GM23338 (cell line): Measurements from ENCODE around the gene CCL18. TPM values are rescaled to one million over a fixed set of nuclear protein-coding genes. Genes with fewer than 3 reads are reported as not detected.
"Not testable (repeated sequence)": the region's sequence is repeated elsewhere in the genome, so short reads cannot be mapped to it uniquely, and the experiment has no call there.

Source experiments
- ATAC-seq: fragments of 200-7000 bp; cut with Tn5 transposase; 3 replicates; pipeline ENCODE4 v1.9.1; 2020
- DNase-seq: peaks from one replicate; pipeline ENCODE4 v3.0.0-alpha.2; 2015; ENCODE audit warnings: low spot score
- H2AFZ ChIP-seq: fragments of 200-600 bp; sonication (generic); 2 replicates; pipeline ENCODE4 v1.8.0; 2016; ENCODE audit warnings: antibody characterized with exemption, mild to moderate bottlenecking, moderate library complexity
- H3F3A ChIP-seq: fragments of 200-600 bp; sonication (generic); replicated peaks from 2 replicates; pipeline ENCODE4 v1.8.0; 2017; ENCODE audit warnings: antibody characterized with exemption, mixed run types, low read depth
- H3K27ac ChIP-seq: fragments of 200-600 bp; sonication (generic); 2 replicates; pipeline ENCODE4 v1.6.1; 2016; ENCODE audit warnings: low read depth
- H3K27me3 ChIP-seq: fragments of 200-600 bp; sonication (generic); 2 replicates; pipeline ENCODE4 v1.8.0; 2016; ENCODE audit warnings: mild to moderate bottlenecking, mixed run types, moderate library complexity; ENCODE audit not compliant: insufficient read depth
- H3K36me3 ChIP-seq: fragments of 200-600 bp; sonication (generic); 2 replicates; pipeline ENCODE4 v1.8.0; 2016; ENCODE audit warnings: mild to moderate bottlenecking; ENCODE audit not compliant: insufficient read depth
- H3K4me1 ChIP-seq: fragments of 200-600 bp; sonication (generic); 2 replicates; pipeline ENCODE4 v1.8.0; 2016; ENCODE audit warnings: mild to moderate bottlenecking, moderate library complexity; ENCODE audit not compliant: insufficient read depth
- H3K4me2 ChIP-seq: fragments of 200-600 bp; sonication (generic); 2 replicates; pipeline ENCODE4 v1.7.1; 2017; ENCODE audit warnings: mixed run types
- H3K4me3 ChIP-seq: fragments of 200-600 bp; sonication (generic); 2 replicates; pipeline ENCODE4 v1.6.1; 2016; ENCODE audit warnings: mixed run types
- H3K79me2 ChIP-seq: fragments of 200-600 bp; sonication (generic); replicated peaks from 2 replicates; pipeline ENCODE4 v1.8.0; 2017; ENCODE audit warnings: mild to moderate bottlenecking; ENCODE audit not compliant: insufficient read depth
- H3K9me2 ChIP-seq: fragments of 200-600 bp; sonication (generic); 2 replicates; pipeline ENCODE4 v1.8.0; 2017; ENCODE audit not compliant: insufficient read depth
- H4K20me1 ChIP-seq: fragments of 200-600 bp; sonication (generic); replicated peaks from 2 replicates; pipeline ENCODE4 v1.8.0; 2017; ENCODE audit warnings: mild to moderate bottlenecking; ENCODE audit not compliant: insufficient read depth
- H3K27ac Mint-ChIP-seq: 2 replicates; pipeline ENCODE4 v1.8.0; 2020; ENCODE audit warnings: inconsistent platforms, mild to moderate bottlenecking, moderate library complexity, mixed read lengths
- H3K27me3 Mint-ChIP-seq: 3 replicates; pipeline ENCODE4 v1.8.0; 2022; ENCODE audit warnings: low read depth, mild to moderate bottlenecking, moderate library complexity, mixed read lengths, inconsistent platforms; ENCODE audit not compliant: insufficient read depth, poor library complexity
- H3K36me3 Mint-ChIP-seq: 3 replicates; pipeline ENCODE4 v1.8.0; 2021; ENCODE audit warnings: low read depth, mild to moderate bottlenecking, inconsistent platforms, moderate library complexity, mixed read lengths
- H3K4me1 Mint-ChIP-seq: 3 replicates; pipeline ENCODE4 v1.8.0; 2020; ENCODE audit warnings: mild to moderate bottlenecking, inconsistent platforms, mixed read lengths
- H3K4me3 Mint-ChIP-seq: 3 replicates; pipeline ENCODE4 v1.8.0; 2021; ENCODE audit warnings: moderate library complexity, mild to moderate bottlenecking, inconsistent platforms, mixed read lengths
- H3K9me3 Mint-ChIP-seq: 3 replicates; pipeline ENCODE4 v1.8.0; 2020; ENCODE audit warnings: moderate library complexity, mild to moderate bottlenecking, inconsistent platforms, mixed read lengths
- EZH2 ChIP-seq: fragments of 200-600 bp; sonication (generic); IDR thresholded peaks from one replicate; pipeline ENCODE4 v1.8.0; 2017; ENCODE audit warnings: antibody characterized with exemption, mild to moderate bottlenecking, low read depth; ENCODE audit not compliant: unreplicated experiment
- EZH2phosphoT487 ChIP-seq: fragments of 200-600 bp; sonication (generic); IDR thresholded peaks from one replicate; pipeline ENCODE4 v1.8.1; 2018; ENCODE audit warnings: antibody characterized with exemption; ENCODE audit not compliant: unreplicated experiment
- POLR2AphosphoS5 ChIP-seq: IDR thresholded peaks from 2 replicates; pipeline ENCODE4 v1.6.1; 2016; ENCODE audit warnings: antibody characterized with exemption, low read depth
- STAT1 ChIP-seq: IDR thresholded peaks from one replicate; pipeline ENCODE4 v1.6.1; 2016; ENCODE audit warnings: antibody characterized with exemption; ENCODE audit not compliant: unreplicated experiment
- ZNF114 ChIP-seq: fragments of 250-450 bp; sonication (Bioruptor Pico); IDR thresholded peaks from 2 replicates; pipeline ENCODE4 v1.5.0; 2020; ENCODE audit warnings: mild to moderate bottlenecking, moderate library complexity
- ZNF331 ChIP-seq: fragments of 250-450 bp; sonication (Bioruptor Pico); IDR thresholded peaks from 2 replicates; pipeline ENCODE4 v1.5.0; 2020; ENCODE audit warnings: low read depth, mild to moderate bottlenecking, moderate library complexity
- ZNF462 ChIP-seq: fragments of 250-450 bp; sonication (Bioruptor Pico); IDR thresholded peaks from 2 replicates; pipeline ENCODE4 v1.5.0; 2020; ENCODE audit warnings: mild to moderate bottlenecking, moderate library complexity
- polyA plus RNA-seq: library from polyadenylated mRNA; unstranded; fragments of >200 nt; fragmentation: Nextera tagmentation; extraction: Ambion mirVana; gene quantifications from 2 replicates; pipeline ENCODE4 v1.2.1, GENCODE V29; 2016
- total RNA-seq: library from RNA; depleted of rRNA; stranded (reverse); fragments of >200 nt; shearing (Covaris generic); gene quantifications from 2 replicates; pipeline ENCODE4 v1.2.3, GENCODE V29; 2014
- TF ChIP-seq, protein P1 (sequence below), 2 experiments: fragments of 200-600 bp in 1 of 2; sonication (generic) in 1 of 2; conservative IDR thresholded peaks; 2 replicates each; pipeline versions ENCODE4 v1.5.1 to v1.6.1; 2016 to 2017; ENCODE audit warnings: antibody characterized with exemption in 2 of 2, low read depth in 2 of 2, mild to moderate bottlenecking in 2 of 2, moderate library complexity in 1 of 2
- TF ChIP-seq, protein P2 (sequence below): IDR thresholded peaks from 2 replicates; pipeline ENCODE4 v1.6.1; 2016; ENCODE audit warnings: antibody characterized with exemption

The CCL18 gene
- total and polyA plus RNA-seq, 2 experiments from 2014 or later, result not detected

DNA sequence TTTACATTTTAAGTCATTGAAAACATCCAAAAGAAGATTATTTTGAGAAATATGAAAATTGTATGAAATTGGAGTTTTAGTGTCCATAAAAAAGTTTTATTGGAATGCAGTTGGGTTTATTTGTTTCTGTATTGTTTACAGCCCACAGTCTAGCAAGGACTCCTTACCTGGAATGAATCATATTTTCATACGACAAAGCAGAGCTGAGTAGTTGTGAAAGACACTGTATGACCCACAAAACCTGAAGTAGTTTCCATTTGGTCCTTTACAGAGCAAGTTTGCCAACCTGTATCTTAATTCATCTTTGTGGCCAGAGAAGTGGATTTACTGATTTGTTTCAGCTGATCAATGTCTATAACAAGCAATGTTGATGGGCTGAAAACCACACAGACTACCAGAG, 10.3 kb downstream of the CCL18 start:
- Mint-ChIP-seq H3K27me3 (no peaks in the 10 kb centered on the region), H3K9me3 (no peaks in the 10 kb centered on the region), H3K36me3 (no peaks in the 10 kb centered on the region; the same call in 2 of the 3 replicates), H3K4me3 (no peak overlapping the region), H3K4me1 (no peaks in the 10 kb centered on the region), H3K27ac (no peak overlapping the region)
- Histone ChIP-seq H3K9me2 (peaks cover 6% of the 10 kb centered on the region; the same call in 1 of the 2 replicates), H3K27ac (no peak overlapping the region), H3K4me1 (no peaks in the 10 kb centered on the region), H3K36me3 (no peaks in the 10 kb centered on the region; the same call in 1 of the 2 replicates), H3K4me2 (no peak overlapping the region), H3K79me2 (no peaks in the 10 kb centered on the region), H3F3A (no peaks in the 10 kb centered on the region), H3K4me3 (no peak overlapping the region), H4K20me1 (no peaks in the 10 kb centered on the region), H3K27me3 (no peaks in the 10 kb centered on the region), H2AFZ (no peak overlapping the region)
- TF ChIP-seq POLR2AphosphoS5, result no peak
- TF ChIP-seq ZNF331 (CRISPR knock-in tag), result no peak
- TF ChIP-seq, protein P1, sequence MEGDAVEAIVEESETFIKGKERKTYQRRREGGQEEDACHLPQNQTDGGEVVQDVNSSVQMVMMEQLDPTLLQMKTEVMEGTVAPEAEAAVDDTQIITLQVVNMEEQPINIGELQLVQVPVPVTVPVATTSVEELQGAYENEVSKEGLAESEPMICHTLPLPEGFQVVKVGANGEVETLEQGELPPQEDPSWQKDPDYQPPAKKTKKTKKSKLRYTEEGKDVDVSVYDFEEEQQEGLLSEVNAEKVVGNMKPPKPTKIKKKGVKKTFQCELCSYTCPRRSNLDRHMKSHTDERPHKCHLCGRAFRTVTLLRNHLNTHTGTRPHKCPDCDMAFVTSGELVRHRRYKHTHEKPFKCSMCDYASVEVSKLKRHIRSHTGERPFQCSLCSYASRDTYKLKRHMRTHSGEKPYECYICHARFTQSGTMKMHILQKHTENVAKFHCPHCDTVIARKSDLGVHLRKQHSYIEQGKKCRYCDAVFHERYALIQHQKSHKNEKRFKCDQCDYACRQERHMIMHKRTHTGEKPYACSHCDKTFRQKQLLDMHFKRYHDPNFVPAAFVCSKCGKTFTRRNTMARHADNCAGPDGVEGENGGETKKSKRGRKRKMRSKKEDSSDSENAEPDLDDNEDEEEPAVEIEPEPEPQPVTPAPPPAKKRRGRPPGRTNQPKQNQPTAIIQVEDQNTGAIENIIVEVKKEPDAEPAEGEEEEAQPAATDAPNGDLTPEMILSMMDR (conservative IDR thresholded peaks at IDR 0.05; ENCODE audit: low read depth in 2 of 2), result no peak
- no peak for TF ChIP-seq STAT1
- no peak for TF ChIP-seq ZNF114 (CRISPR knock-in tag)
- TF ChIP-seq EZH2, result no peak
- TF ChIP-seq, protein P2, sequence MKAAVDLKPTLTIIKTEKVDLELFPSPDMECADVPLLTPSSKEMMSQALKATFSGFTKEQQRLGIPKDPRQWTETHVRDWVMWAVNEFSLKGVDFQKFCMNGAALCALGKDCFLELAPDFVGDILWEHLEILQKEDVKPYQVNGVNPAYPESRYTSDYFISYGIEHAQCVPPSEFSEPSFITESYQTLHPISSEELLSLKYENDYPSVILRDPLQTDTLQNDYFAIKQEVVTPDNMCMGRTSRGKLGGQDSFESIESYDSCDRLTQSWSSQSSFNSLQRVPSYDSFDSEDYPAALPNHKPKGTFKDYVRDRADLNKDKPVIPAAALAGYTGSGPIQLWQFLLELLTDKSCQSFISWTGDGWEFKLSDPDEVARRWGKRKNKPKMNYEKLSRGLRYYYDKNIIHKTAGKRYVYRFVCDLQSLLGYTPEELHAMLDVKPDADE, result no peak
- no peak for TF ChIP-seq EZH2phosphoT487
- no peak for TF ChIP-seq ZNF462
- DNase-seq (no peak), ATAC-seq (no peak)

DNA sequence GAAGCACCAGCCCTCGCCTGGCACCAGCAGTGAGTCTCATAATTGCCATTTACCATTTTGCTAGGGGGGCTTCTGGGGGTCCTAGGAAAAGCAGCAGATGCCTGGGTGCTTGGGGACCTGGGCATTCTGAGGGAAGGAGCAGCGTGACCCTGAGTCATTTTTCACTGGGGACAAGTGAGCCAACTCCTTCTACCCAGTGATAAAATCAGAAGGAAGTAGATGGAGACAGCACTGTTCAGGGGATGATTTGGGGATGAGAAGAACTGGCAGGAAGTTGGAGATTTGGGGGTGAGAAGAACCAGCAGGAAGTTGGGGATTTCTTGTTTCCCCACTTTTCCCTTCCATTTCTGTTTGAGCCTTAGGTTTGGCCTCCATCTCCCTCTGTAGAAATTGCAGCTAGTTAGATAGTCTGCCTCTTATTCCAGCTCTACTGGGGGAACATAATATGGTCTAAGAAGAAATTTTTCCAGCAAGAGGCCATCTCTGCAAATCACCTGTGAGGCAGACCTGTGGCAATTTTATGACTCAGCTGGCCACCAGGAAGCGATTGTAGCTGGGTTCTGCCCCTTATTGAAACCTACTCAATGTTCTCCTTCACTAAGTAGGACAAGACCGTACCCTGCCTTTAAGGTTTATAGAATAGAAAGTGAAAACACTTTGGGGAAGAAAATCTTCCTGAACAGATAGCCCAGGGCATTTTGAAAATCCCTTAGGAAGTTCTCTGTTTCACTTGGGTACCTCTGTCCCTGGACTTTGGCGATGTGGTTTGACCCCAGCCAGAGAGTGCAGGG, 17.8 kb downstream of the CCL18 start:
- H3K9me2 ChIP-seq, H3K9me3 Mint-ChIP-seq, H3K79me2 ChIP-seq, ATAC-seq, DNase-seq, H3K4me3 Mint-ChIP-seq, H3K4me3 ChIP-seq, H4K20me1 ChIP-seq, H3K27ac ChIP-seq, H3F3A ChIP-seq, H3K36me3 Mint-ChIP-seq, H3K27me3 Mint-ChIP-seq, H3K36me3 ChIP-seq, H2AFZ ChIP-seq, H3K4me2 ChIP-seq, H3K27me3 ChIP-seq, H3K27ac Mint-ChIP-seq: not testable (repeated sequence)
- H3K4me1 Mint-ChIP-seq, result peaks cover 16% of the 10 kb centered on the region
- peaks cover 15% of the 10 kb centered on the region; the same call in 1 of the 2 replicates for H3K4me1 ChIP-seq
